Measurements from ENCODE around the gene ISL2.

Gene ISL2

DNA sequence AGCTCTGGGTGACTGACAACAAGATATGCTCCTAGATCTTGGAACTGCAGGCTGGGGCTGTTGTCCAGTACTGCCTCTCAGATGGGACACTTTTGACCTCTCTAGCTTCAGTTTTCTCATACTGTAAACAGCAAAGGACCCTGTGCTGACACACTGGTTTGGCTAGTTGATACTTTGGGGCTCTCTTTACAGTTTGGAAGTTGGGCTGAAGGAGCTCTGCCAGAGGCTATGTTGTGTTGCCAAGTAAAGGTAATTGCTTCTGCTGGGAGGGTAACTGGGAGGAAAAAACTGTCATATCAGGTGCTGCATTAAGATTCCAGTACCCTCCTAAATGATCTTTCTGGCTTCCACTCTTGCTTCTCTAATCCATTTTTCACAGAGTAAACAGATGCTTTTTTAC lies 54.0 kb downstream of the ISL2 start:
- TF ChIP-seq, protein P1, sequence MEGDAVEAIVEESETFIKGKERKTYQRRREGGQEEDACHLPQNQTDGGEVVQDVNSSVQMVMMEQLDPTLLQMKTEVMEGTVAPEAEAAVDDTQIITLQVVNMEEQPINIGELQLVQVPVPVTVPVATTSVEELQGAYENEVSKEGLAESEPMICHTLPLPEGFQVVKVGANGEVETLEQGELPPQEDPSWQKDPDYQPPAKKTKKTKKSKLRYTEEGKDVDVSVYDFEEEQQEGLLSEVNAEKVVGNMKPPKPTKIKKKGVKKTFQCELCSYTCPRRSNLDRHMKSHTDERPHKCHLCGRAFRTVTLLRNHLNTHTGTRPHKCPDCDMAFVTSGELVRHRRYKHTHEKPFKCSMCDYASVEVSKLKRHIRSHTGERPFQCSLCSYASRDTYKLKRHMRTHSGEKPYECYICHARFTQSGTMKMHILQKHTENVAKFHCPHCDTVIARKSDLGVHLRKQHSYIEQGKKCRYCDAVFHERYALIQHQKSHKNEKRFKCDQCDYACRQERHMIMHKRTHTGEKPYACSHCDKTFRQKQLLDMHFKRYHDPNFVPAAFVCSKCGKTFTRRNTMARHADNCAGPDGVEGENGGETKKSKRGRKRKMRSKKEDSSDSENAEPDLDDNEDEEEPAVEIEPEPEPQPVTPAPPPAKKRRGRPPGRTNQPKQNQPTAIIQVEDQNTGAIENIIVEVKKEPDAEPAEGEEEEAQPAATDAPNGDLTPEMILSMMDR (IDR thresholded peaks at IDR 0.05) = no peak

DNA sequence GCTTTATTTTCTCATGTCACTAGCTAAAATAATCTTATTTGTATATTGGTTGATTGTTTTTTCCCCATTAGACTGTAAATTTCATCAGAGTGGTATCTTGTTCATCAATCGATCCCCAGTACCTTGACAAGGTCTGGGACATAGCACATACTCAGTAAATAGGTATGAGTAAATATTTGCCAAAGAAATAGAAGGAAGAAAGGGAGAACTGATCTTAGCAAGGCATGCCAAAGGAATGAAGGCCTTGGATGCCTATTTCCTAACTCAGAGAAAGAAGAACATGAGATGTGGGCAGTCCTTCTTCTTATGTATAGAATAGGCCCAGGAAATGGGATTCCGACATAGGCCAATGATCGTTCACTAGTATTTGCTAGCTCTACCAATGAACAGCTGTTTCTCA lies 54.7 kb downstream of the ISL2 start:
- TF ChIP-seq, protein P1 (IDR thresholded peaks at IDR 0.05) = no peak

DNA sequence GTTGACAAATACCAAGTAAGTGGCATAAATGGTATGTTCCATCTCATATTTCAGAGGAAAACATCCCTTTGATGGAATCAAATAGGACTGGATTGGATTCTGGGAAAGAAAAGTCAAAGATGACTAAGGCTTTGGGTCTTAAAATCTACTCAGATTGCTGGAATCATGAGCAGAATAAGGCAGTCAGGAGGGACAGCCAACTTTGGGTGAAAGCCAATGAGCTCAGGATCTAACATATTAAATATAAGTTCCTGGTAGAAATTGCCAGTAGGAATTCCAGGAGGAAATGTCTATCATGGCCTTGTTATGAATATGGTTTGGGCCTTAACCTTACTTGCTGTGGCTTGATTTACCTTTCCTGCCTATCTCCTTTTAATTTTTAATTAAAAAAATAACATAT lies 55.3 kb downstream of the ISL2 start:
- TF ChIP-seq, protein P1 (IDR thresholded peaks at IDR 0.05) = no peak

Data from LNCAP (cell line).